Activated CD4-positive, alpha-beta T cell treated with anti-CD3 and anti-CD28 coated beads, Interleukin-2, amount 10 ng/mL, durations not matched to agents 7 days and 5 days (primary cell): ENCODE measurements around the gene STXBP6. TPM values are rescaled to one million over a fixed set of nuclear protein-coding genes. Genes with fewer than 3 reads are reported as not detected.

Source experiments
- CTCF ChIA-PET: fragments of 350-600 bp; sonication (Branson Sonifier 250); formaldehyde crosslinking; loops from one replicate; lab custom pipeline; 2021; ENCODE audit warnings: antibody characterized with exemption; lab: Charles Lee
- POLR2A ChIA-PET: fragments of 350-600 bp; sonication (Branson Sonifier 250); formaldehyde crosslinking; loops from one replicate; lab custom pipeline; 2021; ENCODE audit warnings: antibody characterized with exemption; lab: Charles Lee
- DNase-seq: peaks from one replicate; pipeline ENCODE4 v3.0.0-alpha.2; 2020
- H3K27ac Mint-ChIP-seq: one replicate; pipeline ENCODE4 v1.8.0; 2021; ENCODE audit warnings: mild to moderate bottlenecking, moderate library complexity, mixed read lengths
- H3K27me3 Mint-ChIP-seq: one replicate; pipeline ENCODE4 v1.8.0; 2021; ENCODE audit warnings: mixed read lengths
- H3K36me3 Mint-ChIP-seq: one replicate; pipeline ENCODE4 v1.8.0; 2021; ENCODE audit warnings: low read depth, mixed read lengths
- H3K4me1 Mint-ChIP-seq: one replicate; pipeline ENCODE4 v1.8.0; 2021; ENCODE audit warnings: mixed read lengths
- H3K4me3 Mint-ChIP-seq: one replicate; pipeline ENCODE4 v1.8.0; 2021; ENCODE audit warnings: mild to moderate bottlenecking, moderate library complexity, mixed read lengths
- H3K9me3 Mint-ChIP-seq: one replicate; pipeline ENCODE4 v1.8.0; 2021; ENCODE audit warnings: mixed read lengths
- total RNA-seq, 2 experiments: library from RNA; stranded (reverse); gene quantifications; one replicate each; pipeline ENCODE4 v1.2.3, GENCODE V29; 2021

The STXBP6 gene
- total RNA-seq, 2 experiments from 2014 or later: not detected

GRCh38 chr14:24766434-24766833 is 283.5 kb downstream of the STXBP6 start:
- ChIA-PET POLR2A (no interaction called here), CTCF (no interaction called here)
- H3K4me1 Mint-ChIP-seq: no peaks in the 10 kb centered on the region
- no peak overlapping the region for H3K4me3 Mint-ChIP-seq
- H3K36me3 Mint-ChIP-seq: no peaks in the 10 kb centered on the region
- no peak overlapping the region for H3K27ac Mint-ChIP-seq
- no peaks in the 10 kb centered on the region for H3K9me3 Mint-ChIP-seq
- no peak for DNase-seq
- peaks cover 10% of the 10 kb centered on the region for H3K27me3 Mint-ChIP-seq

- no peaks in the 10 kb centered on the region for H3K36me3 Mint-ChIP-seq
These were observed 288.8 kb downstream of the STXBP6 start for GRCh38 chr14:24761141-24761540.

More at GRCh38 chr14:24761141-24761540, 288.8 kb downstream of the STXBP6 start:
- H3K4me1 Mint-ChIP-seq: no peaks in the 10 kb centered on the region
- H3K4me3 Mint-ChIP-seq: no peak overlapping the region
- H3K9me3 Mint-ChIP-seq: no peaks in the 10 kb centered on the region
- ChIA-PET CTCF (interaction anchor here (0.6 kb wide), 1 partner anchor 64 kb away, joined by 3 read pairs; no protein-coding TSS in a partner anchor), POLR2A (no interaction called here)
- peaks cover 17% of the 10 kb centered on the region for H3K27me3 Mint-ChIP-seq
- no peak overlapping the region for H3K27ac Mint-ChIP-seq
- DNase-seq: no peak
